ENCODE data around the gene SIRPB1.
"Not testable (repeated sequence)": the region's sequence is repeated elsewhere in the genome, so short reads cannot be mapped to it uniquely, and the experiment has no call there.

SIRPB1 gene

DNA sequence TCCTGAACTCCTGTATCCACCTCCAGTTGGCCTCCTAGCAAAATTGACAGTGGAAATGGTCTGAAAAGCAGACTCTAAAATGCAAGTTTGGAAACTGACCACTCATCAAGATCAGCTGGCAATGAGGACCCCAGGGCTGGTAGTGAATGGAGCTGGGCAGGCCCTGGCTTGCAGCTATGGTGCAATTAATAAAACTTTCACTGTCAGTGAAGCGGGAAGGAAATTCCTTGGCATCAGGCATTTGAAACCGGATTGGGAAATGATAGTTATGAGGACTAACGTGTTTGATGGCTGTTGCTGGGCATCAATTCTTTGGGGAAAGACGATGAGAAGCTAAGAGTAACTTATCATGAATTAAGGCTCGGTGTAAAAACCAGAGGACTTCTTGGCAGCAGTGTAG lies 19.1 kb downstream of the SIRPB1 start:
- no peak for DNase-seq (ENCODE audit: low read depth in 2 of 3, low spot score in 1 of 3)

DNA sequence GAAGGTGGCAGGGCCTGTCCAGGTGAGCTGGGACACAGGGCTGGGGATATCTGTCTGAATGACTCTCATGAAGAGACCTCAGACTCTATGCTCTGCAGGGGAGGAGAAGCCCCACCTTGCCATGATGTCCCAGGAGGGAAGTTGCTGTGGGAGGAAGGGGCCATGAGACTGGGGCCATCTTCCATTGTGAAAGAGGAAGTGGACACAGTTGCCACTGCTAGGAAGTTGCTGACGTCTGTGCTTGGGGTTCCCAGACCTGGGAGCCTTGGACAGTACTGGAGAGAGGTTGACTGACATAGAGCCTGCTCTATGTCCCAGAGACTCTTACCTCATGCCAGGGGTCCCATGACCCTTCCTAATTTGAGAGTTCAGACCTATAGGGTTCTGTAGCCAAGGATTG lies 24.5 kb downstream of the SIRPB1 start:
- no peak for DNase-seq (ENCODE audit: low read depth in 2 of 3, low spot score in 1 of 3)

DNA sequence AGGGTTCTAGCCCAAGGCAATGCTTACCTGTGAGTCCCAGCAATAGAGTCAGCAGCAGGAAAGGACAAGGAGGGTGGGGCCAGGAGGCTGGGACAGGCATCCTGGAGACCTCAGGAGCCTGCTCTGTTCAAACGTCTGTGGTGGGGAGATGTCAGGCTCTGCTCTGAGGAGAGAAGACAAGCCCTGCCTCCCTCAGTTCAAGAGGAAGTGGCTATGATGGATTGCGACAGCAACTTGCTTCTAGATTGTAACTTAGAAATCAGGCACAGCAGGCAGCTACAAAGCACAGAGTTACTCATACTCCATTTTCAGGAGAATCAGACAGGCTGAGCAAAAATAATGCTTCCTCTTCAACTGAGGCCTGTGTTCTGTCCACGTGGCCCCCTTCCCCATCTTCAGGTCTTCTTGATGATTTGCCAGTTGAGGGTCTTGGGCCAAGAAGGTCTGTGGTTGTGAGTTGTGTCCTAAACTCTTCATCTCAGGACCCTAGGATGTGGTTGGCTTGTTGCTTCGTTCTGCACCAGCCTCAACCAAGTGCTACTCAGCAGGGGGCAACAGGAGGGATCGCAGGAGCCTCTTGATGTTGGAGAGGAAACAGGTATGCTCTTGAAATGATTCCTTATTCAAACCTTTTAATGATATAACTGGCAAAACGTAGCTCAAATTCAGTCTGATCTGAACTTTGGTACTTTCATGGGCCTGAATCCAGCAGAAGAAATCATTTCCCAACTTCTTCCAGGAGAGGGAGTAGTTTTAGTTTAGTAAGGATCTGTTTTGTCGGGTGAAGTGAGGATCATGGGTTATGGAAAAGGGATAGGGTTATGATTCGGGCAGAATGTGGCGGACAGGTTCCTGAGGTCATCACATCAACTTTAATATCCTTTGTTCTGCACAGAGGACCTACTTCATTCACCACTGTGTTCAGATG lies 31.0 kb downstream of the SIRPB1 start:
- DNase-seq (ENCODE audit: low read depth in 2 of 3, low spot score in 1 of 3), result no peak

DNA sequence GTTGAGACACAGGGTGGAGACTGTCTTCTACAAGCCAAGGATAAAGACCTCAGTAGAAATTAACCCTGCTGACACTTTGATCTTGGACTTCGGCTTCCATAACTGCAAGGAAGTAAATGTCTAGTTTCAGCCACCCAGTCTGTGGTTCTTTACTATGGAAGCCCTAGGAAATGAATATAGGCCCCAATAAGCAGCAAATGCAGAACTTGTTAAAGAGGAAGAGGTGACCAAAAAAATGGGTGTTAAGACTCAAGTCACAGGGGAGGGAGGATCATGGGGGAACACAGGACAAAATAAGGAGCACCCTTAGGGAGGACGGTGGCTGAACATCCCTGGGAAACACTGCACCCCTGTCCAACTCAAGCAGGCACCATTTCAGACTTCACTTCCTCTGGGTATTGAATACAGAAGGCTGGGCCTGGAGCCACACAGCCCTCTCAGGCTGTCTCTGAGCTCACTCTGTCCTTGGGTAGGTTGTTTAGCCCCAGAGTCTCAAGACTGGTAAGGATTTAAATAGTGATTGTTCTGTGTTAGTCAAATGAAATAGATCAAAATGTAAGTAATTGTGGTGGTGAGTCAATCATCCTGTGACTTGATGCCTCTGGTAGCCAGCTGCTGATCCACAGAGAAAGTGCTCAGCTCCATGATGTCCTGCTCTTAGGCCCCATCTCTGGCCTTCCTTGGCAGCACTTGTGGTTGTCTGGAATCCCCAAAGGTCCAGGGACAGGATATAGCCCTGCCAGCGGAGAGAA lies 31.9 kb downstream of the SIRPB1 start:
- no peak for DNase-seq (ENCODE audit: low read depth in 2 of 3, low spot score in 1 of 3)

DNA sequence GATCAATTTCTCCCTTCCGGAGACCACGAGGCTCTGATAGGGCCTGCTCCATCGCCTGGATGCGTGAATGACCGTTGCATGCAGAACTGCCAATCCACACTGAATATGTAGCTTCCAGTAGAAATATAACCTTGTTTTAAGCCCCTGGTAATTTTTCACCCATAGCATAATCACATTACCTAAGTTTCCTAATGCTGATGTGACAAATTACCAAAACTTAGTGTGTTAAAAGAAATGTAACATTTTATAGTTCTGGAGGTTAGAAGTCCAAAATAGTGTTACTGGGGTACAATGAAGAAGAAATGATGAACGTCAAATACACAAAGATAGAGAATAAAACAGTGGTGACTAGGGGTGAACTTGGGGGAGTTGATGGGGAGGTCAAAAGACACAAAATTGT lies 40.3 kb downstream of the SIRPB1 start:
- DNase-seq (ENCODE audit: low read depth in 2 of 3, low spot score in 1 of 3), result no peak

DNA sequence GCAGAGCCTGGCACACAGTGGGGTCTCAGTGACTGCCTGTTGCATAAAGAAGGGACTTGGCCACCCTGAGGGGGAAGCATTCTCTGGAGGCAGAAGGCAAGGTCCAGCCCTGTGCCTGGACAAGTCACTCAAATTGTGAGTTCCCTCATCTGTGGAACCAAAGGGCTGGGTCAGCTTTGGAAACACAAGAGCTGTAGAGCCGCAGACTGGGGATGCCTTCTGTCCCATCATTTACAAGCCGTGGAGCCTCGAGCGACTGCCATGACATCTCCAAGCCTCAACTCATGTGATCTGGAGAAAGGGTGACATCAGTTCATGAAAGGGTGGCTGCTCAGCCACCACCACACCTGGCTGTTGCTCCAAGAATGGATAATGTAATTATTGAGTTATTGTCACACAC lies 41.9 kb downstream of the SIRPB1 start:
- DNase-seq (ENCODE audit: low read depth in 2 of 3, low spot score in 1 of 3), result no peak

DNA sequence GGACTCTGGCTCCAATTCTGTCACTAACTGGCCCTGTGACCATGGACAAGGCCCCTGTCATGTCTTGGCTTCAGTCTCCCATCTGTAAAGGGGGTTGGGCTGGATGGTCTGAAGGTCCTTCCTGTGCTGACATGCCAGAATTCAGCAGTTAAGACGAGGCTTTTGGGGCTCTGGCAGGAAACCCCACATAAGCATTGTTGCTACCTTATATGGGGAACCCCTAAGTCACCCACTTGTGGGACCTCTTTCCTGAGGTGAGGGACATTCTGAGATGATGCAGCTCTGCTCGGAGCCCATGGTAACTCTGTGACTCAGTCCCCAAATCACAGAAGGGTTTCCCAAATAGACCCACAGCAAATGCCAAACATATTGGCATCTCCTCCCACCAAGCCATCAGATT lies 42.5 kb downstream of the SIRPB1 start:
- not testable (repeated sequence) for DNase-seq (ENCODE audit: low read depth in 2 of 3, low spot score in 1 of 3)

DNA sequence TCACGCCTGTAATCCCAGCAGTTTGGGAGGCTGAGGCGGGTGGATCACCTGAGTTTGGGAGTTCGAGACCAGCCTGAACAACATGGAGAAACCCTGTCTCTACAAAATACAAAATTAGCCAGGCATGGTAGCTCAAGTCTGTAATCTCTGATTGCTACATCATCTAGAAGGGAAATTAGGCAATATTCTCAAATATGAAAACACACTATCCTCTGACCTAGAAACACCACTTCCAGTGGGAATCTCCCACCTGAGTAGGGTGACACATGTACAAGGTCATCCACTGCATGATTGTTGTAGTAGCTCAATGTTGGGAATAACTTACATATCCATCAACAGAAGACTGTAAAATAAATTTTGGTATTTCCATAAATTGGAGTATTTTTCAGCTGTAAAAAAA lies 43.2 kb downstream of the SIRPB1 start:
- no peak for DNase-seq (ENCODE audit: low read depth in 2 of 3, low spot score in 1 of 3)

DNA sequence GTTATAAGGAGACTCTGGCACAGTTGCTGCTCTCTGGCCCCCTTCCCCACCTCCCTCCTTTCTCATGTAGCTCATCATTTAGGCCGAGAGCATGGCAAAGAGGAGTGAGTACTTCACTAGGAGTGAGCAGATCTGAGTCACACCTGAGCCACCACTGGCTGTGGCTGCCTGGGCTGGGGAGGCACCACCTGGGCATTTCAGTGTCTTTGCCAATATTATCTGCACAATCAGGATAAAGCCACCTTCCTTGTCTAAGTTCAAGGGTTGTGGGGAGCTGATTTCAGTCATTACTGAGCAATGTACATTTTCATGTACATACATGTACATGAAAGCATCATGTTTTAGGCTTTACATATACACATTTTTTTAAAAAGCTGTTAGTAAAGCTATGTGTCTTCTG lies 43.8 kb downstream of the SIRPB1 start:
- DNase-seq (ENCODE audit: low read depth in 2 of 3, low spot score in 1 of 3), result not testable (repeated sequence)

DNA sequence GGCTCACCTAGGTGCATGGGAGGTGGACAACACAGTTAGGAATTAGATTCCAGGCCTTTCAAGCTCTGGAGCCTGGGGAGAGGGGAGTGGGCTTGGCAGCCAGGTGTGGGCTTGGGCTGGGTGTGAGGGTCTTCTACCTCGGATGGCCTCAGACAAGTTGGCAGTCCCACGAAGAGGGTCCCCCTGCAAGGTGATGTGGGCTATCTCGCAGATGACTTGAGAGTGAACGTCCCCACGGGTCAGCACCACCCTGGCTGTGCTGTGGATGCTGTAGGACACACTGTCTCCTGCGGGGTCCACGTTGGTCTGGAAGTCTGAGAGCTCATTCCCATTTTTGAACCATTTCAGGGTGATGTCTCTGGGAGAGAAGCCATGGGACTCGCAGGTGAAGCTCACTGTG lies 48.2 kb downstream of the SIRPB1 start:
- DNase-seq (ENCODE audit: low read depth in 2 of 3, low spot score in 1 of 3), result not testable (repeated sequence)
